Psoas muscle (tissue), 8 donors: ENCODE results near the gene SREBF2. TPM values are rescaled to one million over a fixed set of nuclear protein-coding genes. Genes with fewer than 3 reads are reported as not detected.
"Not testable (repeated sequence)": the region's sequence is repeated elsewhere in the genome, so short reads cannot be mapped to it uniquely, and the experiment has no call there.

ENCODE experiments used
- ATAC-seq, 4 donors: fragments of 200-7000 bp; cut with Tn5 transposase; one replicate each; pipeline ENCODE4 v1.9.1; 2020; ENCODE audit warnings: moderate library complexity in 3 of 4, mild to moderate bottlenecking in 2 of 4
- DNase-seq, 2 donors: peaks; one replicate each; pipeline ENCODE4 v3.0.0-alpha.2; 2020
- H3K27ac ChIP-seq: fragments of 200-600 bp; one replicate; pipeline ENCODE4 v1.8.0; 2022
- H3K27me3 ChIP-seq, 3 donors: fragments of 200-600 bp in 1 of 3; one replicate each; pipeline versions ENCODE4 v1.6.1 to v1.8.0; 2013 to 2022; ENCODE audit warnings: low read length in 2 of 3, mild to moderate bottlenecking in 2 of 3, moderate library complexity in 1 of 3; ENCODE audit not compliant: insufficient read depth in 3 of 3
- H3K36me3 ChIP-seq, 2 donors: fragments of 200-600 bp in 1 of 2; one replicate each; pipeline versions ENCODE4 v1.6.1 to v1.8.0; 2013 to 2022; ENCODE audit warnings: low read depth in 1 of 2, mild to moderate bottlenecking in 1 of 2, moderate library complexity in 1 of 2; ENCODE audit not compliant: insufficient read depth in 1 of 2
- H3K4me1 ChIP-seq: fragments of 200-600 bp; one replicate; pipeline ENCODE4 v1.8.0; 2022
- H3K4me3 ChIP-seq: fragments of 200-600 bp; one replicate; pipeline ENCODE4 v1.8.0; 2022; ENCODE audit warnings: mild to moderate bottlenecking
- H3K9me3 ChIP-seq: fragments of 200-600 bp; one replicate; pipeline ENCODE4 v1.8.0; 2022
- CTCF ChIP-seq: fragments of 200-600 bp; IDR thresholded peaks from one replicate; pipeline ENCODE4 v1.8.0; 2022; ENCODE audit warnings: antibody characterized with exemption
- WGBS, 3 donors: extraction: QIAGEN DNeasy Blood & Tissue Kit; methylation state at CpG; one replicate each; pipeline versions ENCODE4 v1.1.6 to v1.1.7; 2013; 5-methylcytosine and 5-hydroxymethylcytosine counted together
- intact Hi-C, 2 donors: fragments of 100-400 bp; cut with DNase I; formaldehyde crosslinking; loops; one replicate each; pipeline versions ENCODE4 v1.11.0 to v1.14.2; 2022
- polyA plus RNA-seq, 3 donors: library from polyadenylated mRNA; stranded (reverse); fragments of 200-250 nt; gene quantifications; one replicate each; pipeline ENCODE4 v1.2.3, GENCODE V29; 2013
- total RNA-seq, 4 donors: library from RNA; stranded (reverse); fragmentation: NEBNext Ultra II Directional in 2 of 4; extraction: Animal tissue kit (Norgen Biotek cat#: 25700) in 2 of 4; gene quantifications; one replicate each; pipeline versions ENCODE4 v1.2.1 to v1.2.4, GENCODE V29; 2021 to 2023
- donor health status: healthy with polysubstance abuse.
- donor health status: DM: no; HTN: no; CAD: no; lungs with moderate emphysema.
- donor health status: Bipolar disorder and iron deficiency.
- donor health status: healthy.
- donor health status: DM: yes; HTN: yes; CAD: no.
- donor health status: DM: no; HTN: no; CAD: no.
- donor health status: DM: no; HTN: no; CAD: no.
- donor health status: DM: yes; HTN: yes; CAD: no.

Gene SREBF2
- total and polyA plus RNA-seq, 7 donors, result 21.0 to 47.0 (median 36.3) TPM

GRCh38 chr22:41834005-41834944 lies 1.4 kb downstream of the SREBF2 start:
- Histone ChIP-seq H3K36me3 (peaks cover 3 to 17% of the 10 kb centered on the region in 2 donors), H3K9me3 (no peaks in the 10 kb centered on the region), H3K27ac (peak overlapping the region; percentile 92), H3K27me3 (no peaks in the 10 kb centered on the region), H3K4me3 (peak overlapping the region; percentile 78), H3K4me1 (no peaks in the 10 kb centered on the region)
- TF ChIP-seq CTCF, result no peak
- no peak for ATAC-seq
- intact Hi-C loops, result loop anchor here in 1 of 2 donors (10.0 kb wide), 1 partner anchor 61 kb away; no protein-coding TSS in a partner anchor
- 13 to 26% (median 16%) methylated on average over 14 of the region's 14 CpGs for WGBS, 3 donors
- no peak for DNase-seq

- intact Hi-C loops, result loop anchor here in 1 of 2 donors (10.0 kb wide), 1 partner anchor 59 kb away; no protein-coding TSS in a partner anchor
- Histone ChIP-seq H3K27ac (peak overlapping the region; percentile 38), H3K36me3 (peaks cover 3 to 17% of the 10 kb centered on the region in 2 donors)
- H3K27me3 ChIP-seq, H3K9me3 ChIP-seq, ATAC-seq, H3K4me3 ChIP-seq, H3K4me1 ChIP-seq: not testable (repeated sequence)
- DNase-seq, result peak in 1 of 2 donors; percentile 53
- 53 to 63% (median 58%) methylated on average over 6 to 8 of the region's 8 CpGs for WGBS, 3 donors
Measured at GRCh38 chr22:41835462-41835861, 2.6 kb downstream of the SREBF2 start.

- Histone ChIP-seq H3K9me3 (no peaks in the 10 kb centered on the region), H3K36me3 (peaks cover 3 to 20% of the 10 kb centered on the region in 2 donors), H3K27me3 (no peaks in the 10 kb centered on the region), H3K27ac (no peak overlapping the region), H3K4me3 (no peak overlapping the region), H3K4me1 (peaks cover 11% of the 10 kb centered on the region)
- DNase-seq, result no peak
- no peak for ATAC-seq
- intact Hi-C loops, result loop anchor here in 1 of 2 donors (10.0 kb wide), 1 partner anchor 58 kb away; no protein-coding TSS in a partner anchor
- WGBS, 3 donors, result 75 to 85% (median 80%) methylated on average over 2 of the region's 2 CpGs
- no peak for TF ChIP-seq CTCF
Measured at GRCh38 chr22:41836551-41836950, 3.6 kb downstream of the SREBF2 start.

- intact Hi-C loops, result loop anchor here in 1 of 2 donors (10.0 kb wide), 1 partner anchor 56 kb away; no protein-coding TSS in a partner anchor
- H3K9me3 ChIP-seq, result no peaks in the 10 kb centered on the region
Measured at GRCh38 chr22:41838842-41839618, 6.1 kb downstream of the SREBF2 start.

More at GRCh38 chr22:41838842-41839618, 6.1 kb downstream of the SREBF2 start:
- ATAC-seq (no peak), DNase-seq (no peak)
- Histone ChIP-seq H3K36me3 (peaks cover 3 to 20% of the 10 kb centered on the region in 2 donors), H3K4me3 (no peak overlapping the region), H3K27ac (no peak overlapping the region), H3K27me3 (no peaks in the 10 kb centered on the region), H3K4me1 (peaks cover 18% of the 10 kb centered on the region)
- WGBS, 3 donors, result 41 to 71% (median 58%) methylated on average over 1 of the region's 1 CpG
- TF ChIP-seq CTCF, result no peak
